ENCODE results near the gene PCNX1.

PCNX1 gene

DNA sequence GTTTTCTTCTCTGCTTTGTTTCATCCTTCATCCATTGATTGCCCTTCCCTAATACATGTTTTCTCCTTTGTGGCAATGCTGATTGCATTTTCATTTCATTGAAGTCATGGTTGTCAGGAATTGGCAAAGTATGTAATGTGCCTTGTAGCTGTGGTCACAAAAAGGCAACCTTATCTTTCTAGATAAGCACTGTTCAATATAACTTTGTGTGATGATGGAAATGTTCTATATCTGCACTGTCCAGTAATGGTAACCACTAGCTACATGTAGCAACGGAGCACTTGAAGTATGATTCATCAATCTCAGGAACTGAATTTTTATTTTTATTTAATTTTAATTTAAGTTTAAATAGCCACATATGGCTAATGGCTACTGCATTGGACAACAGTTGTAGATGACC, 79.8 kb downstream of the PCNX1 start:
- TF ChIP-seq, protein P1, sequence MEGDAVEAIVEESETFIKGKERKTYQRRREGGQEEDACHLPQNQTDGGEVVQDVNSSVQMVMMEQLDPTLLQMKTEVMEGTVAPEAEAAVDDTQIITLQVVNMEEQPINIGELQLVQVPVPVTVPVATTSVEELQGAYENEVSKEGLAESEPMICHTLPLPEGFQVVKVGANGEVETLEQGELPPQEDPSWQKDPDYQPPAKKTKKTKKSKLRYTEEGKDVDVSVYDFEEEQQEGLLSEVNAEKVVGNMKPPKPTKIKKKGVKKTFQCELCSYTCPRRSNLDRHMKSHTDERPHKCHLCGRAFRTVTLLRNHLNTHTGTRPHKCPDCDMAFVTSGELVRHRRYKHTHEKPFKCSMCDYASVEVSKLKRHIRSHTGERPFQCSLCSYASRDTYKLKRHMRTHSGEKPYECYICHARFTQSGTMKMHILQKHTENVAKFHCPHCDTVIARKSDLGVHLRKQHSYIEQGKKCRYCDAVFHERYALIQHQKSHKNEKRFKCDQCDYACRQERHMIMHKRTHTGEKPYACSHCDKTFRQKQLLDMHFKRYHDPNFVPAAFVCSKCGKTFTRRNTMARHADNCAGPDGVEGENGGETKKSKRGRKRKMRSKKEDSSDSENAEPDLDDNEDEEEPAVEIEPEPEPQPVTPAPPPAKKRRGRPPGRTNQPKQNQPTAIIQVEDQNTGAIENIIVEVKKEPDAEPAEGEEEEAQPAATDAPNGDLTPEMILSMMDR (conservative IDR thresholded peaks at IDR 0.05; ENCODE audit: low read length): no peak
- no peak for DNase-seq (ENCODE audit: low read depth)
- no peak overlapping the region for H3K4me3 ChIP-seq (ENCODE audit: low read length)

DNA sequence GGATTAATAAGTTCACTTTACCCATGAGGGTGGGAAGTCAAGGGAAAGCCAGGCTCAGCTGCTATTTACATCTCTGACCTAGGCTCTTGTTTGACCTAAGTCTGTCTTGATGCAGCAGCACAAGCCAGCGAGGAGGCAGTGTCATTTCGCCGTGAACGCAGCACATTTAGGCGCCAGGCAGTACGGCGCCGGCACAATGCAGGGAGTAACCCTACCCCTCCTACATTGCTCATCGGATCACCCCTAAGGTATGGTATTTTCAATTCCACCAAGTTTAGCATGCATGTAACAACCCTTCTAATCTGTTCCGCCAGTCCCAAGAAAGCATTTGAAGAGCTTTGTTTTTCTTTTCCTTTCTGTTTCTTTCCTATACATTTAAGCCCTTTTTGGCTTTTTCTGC, 81.2 kb downstream of the PCNX1 start:
- no peak overlapping the region for H3K4me3 ChIP-seq (ENCODE audit: low read length)
- TF ChIP-seq, protein P1 (conservative IDR thresholded peaks at IDR 0.05; ENCODE audit: low read length): no peak
- DNase-seq (ENCODE audit: low read depth): no peak

DNA sequence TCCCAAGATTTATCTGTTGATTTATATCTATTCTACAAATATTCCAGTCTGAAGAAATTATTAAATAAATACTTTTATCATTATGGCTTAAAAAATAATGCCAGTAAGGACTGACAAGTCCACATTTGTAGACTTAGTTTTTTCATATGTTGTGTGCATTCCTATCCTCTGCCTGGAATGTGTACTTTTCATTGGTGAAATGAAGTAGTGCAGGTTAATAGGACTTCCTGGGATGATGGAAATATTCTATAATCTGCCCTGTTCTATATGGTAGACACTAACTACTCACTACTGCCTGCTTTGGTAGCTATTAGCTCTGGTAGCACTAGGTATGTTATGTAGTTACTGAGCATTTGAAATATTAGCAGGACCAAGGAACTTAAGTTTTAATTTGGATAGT, 86.7 kb downstream of the PCNX1 start:
- no peak overlapping the region for H3K4me3 ChIP-seq (ENCODE audit: low read length)
- DNase-seq (ENCODE audit: low read depth): no peak
- TF ChIP-seq, protein P1 (conservative IDR thresholded peaks at IDR 0.05; ENCODE audit: low read length): no peak

DNA sequence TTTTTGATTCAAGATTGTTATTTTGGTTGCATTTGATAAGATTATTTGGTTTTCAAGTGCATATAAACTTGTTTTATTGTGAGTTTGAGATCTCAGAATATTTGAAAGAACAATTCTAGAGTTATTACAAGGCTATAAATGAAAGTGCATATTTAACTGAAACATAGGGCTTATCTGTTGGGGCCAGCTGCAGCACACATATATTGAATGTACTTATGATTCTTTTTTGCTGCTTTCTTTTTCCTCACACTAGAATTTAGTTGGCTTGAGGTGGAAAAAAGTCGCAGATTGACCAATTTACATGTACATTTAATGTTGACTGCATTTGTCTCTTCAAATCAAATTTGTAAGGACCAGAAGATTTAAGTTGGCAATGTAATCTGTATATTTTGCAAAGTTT, 88.0 kb downstream of the PCNX1 start:
- DNase-seq (ENCODE audit: low read depth): no peak
- H3K4me3 ChIP-seq (ENCODE audit: low read length): no peak overlapping the region
- TF ChIP-seq, protein P1 (conservative IDR thresholded peaks at IDR 0.05; ENCODE audit: low read length): no peak

DNA sequence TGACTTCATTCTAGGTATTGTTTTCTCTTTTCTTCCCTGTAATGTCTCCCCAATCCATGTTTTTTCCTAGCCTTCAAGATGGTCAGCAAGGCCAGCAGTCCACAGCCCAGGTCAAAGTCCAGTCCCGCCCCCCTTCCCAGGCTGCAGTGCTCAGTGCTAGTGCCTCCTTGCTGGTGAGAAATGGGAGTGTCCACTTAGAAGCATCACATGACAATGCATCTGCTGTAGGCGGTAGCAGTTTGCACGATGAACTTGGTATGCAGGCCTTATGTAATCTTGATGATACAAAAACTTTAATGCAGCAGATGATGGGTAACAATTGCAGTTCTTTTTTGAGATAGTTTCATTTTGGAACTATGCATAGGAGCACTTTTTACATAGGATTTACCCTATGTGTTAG, 88.4 kb downstream of the PCNX1 start:
- DNase-seq (ENCODE audit: low read depth): peak; percentile 8
- H3K4me3 ChIP-seq (ENCODE audit: low read length): no peak overlapping the region
- TF ChIP-seq, protein P1 (conservative IDR thresholded peaks at IDR 0.05; ENCODE audit: low read length): no peak

DNA sequence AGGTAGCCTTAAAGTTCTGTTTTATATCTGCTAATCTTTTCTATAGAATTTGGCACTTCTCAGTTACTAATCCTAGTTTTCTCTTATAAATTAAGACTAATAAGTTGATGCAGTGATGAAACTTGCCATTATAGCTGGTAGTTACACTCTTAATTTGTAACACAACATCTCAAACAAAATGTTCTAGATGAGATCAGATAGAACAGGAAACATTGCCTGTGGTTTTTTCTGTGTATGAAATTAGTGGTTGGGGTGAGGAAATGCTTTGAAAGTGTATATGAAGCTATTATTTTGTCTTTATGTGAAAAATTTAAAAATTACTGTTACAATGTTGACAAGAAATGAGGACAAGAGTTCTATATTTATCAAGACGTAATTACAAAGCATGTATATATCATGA, 91.9 kb downstream of the PCNX1 start:
- DNase-seq (ENCODE audit: low read depth): no peak
- TF ChIP-seq, protein P1 (conservative IDR thresholded peaks at IDR 0.05; ENCODE audit: low read length): no peak
- H3K4me3 ChIP-seq (ENCODE audit: low read length): no peak overlapping the region

DNA sequence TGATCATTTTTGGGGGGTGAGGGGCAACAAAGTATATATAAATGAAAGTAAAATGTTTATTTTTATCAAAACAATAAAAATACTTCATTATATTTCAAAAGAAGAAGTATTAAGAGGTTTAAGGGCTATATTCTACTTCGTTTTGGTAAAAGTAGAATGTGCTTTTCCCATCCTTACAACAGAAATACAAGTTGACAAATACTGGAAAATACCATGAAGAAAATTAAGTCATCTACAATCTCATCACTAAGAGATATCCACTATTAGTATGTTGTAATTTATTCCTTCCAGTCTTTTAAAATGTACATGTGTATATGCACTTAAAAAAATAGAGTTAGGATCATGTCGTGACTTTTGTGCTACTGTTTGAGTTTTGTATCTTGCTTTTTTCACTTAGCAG, 92.8 kb downstream of the PCNX1 start:
- TF ChIP-seq, protein P1 (conservative IDR thresholded peaks at IDR 0.05; ENCODE audit: low read length): no peak
- no peak for DNase-seq (ENCODE audit: low read depth)
- H3K4me3 ChIP-seq (ENCODE audit: low read length): no peak overlapping the region
